Measurements from ENCODE around the gene LGALS9C.
"Not testable (repeated sequence)": the region's sequence is repeated elsewhere in the genome, so short reads cannot be mapped to it uniquely, and the experiment has no call there.

- not testable (repeated sequence) for TF ChIP-seq CTCF (conservative IDR thresholded peaks at IDR 0.05; ENCODE audit: low read depth, low read length); MXI1 (IDR thresholded peaks at IDR 0.05; ENCODE audit: borderline replicate concordance, low read depth, low read length); POLR2A (IDR thresholded peaks at IDR 0.05; ENCODE audit: low read depth, low read length); CEBPB (IDR thresholded peaks at IDR 0.05; ENCODE audit: low read depth, low read length); ELK1 (IDR thresholded peaks at IDR 0.05; ENCODE audit: borderline replicate concordance, low read depth, low read length)
Measured at GRCh38 chr17:18542234-18542633, 65.6 kb downstream of the LGALS9C start.

Measured in IMR-90 (cell line).